Head of caudate nucleus (tissue), 42 donors: ENCODE results near the gene JAG2.
"Not testable (repeated sequence)": the region's sequence is repeated elsewhere in the genome, so short reads cannot be mapped to it uniquely, and the experiment has no call there.

Source experiments
- DNase-seq, 42 donors: peaks; one replicate each; pipeline versions ENCODE4 v3.0.0 to v3.0.0-alpha.2; 2020 to 2021; ENCODE audit warnings: mixed read lengths in 7 of 42
- intact Hi-C: fragments of 100-400 bp; cut with DNase I; formaldehyde crosslinking; loops from one replicate; pipeline ENCODE4 v1.15.0; 2022

JAG2 gene

DNA sequence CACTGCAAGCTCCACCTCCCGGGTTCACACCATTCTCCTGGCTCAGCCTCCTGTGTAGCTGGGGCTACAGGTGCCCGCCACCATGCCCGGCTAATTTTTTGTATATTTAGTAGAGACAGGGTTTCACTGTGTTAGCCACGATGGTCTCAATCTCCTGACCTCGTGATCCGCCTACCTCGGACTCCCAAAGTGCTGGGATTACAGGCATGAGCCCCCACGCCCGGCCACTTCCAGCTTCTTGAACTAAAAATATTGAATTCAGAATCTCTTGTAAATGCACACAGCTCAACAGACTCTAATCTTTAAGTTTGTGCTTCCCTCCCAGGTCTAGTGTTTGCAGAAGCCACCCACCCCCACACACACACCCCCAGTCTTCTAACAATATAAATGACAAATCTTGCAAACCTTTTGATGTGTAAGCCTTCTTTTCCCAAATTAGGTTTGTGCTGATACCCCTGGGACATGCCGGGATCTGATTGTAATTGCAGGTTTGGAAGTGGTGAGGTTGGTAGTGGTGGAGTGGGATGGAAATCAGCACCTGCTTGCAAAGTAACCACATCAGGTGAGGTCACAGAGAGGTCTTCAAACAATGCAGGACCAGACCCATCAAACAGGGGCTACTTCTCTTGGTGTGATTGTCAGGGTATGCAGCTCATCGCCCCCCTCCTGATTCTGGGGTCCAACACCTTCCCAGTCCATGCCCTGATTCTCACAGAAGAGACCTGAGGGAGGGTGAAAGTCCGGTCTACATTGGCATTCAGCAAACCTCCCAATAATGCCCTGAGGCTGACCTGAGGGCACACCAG is 51.9 kb downstream of the JAG2 start:
- intact Hi-C loops, result no loop called here
- peak in 23 of 42 donors; percentile 23 to 68 (median 45) for DNase-seq

GRCh38 chr14:105109243-105109642 is 59.3 kb downstream of the JAG2 start:
- intact Hi-C loops, result not testable (repeated sequence)
- peak in 1 of 42 donors; percentile 24 for DNase-seq

DNA sequence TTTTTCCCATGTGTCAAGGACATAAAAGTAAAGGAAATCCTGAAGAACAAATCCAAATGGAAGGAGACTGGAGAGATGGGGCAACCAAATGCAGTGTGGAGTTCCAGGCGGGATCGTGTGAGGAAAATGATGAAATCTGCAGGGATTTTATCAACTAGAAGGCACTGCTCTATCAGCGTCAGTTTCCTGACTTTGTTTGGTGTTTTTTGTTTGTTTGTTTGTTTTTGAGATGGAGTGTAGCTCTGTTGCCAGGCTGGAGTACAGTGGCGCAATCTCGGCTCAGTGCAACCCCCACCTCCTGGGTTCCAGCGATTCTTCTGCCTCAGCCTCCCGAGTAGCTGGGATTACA is 60.1 kb downstream of the JAG2 start:
- intact Hi-C loops, result no loop called here
- peak in 1 of 42 donors; percentile 24 for DNase-seq

- intact Hi-C loops, result no loop called here
- peak in 1 of 42 donors; percentile 18 for DNase-seq
Observed at GRCh38 chr14:105107781-105108515, 60.6 kb downstream of the JAG2 start.

- intact Hi-C loops, result no loop called here
- DNase-seq, result no peak
Observed at GRCh38 chr14:105107351-105107750, 61.2 kb downstream of the JAG2 start.

GRCh38 chr14:105105158-105105557 is 63.4 kb downstream of the JAG2 start:
- no peak for DNase-seq
- intact Hi-C loops, result no loop called here

- intact Hi-C loops, result no loop called here
- DNase-seq, result no peak
Observed at GRCh38 chr14:105102893-105103292, 65.7 kb downstream of the JAG2 start.

GRCh38 chr14:105102361-105102870 is 66.2 kb downstream of the JAG2 start:
- no peak for DNase-seq
- intact Hi-C loops, result no loop called here

DNA sequence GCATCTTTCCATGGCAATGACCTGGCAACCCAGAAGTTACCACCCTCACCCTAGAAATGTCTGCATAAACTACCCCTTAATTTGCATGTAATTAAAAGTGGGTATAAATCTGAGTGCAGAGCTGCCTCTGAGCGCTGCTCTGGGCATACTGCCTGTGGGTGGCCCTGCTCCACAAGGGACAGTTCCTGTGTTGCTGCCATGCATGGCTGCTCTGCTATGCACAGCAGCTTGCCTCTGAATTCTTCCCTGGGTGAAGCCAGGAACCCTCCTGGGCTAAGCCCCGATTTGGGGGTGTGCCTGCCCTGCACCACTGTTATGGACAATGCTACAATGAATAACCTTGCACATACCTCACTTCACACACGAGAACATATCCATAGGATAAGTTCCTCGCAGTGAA is 67.7 kb downstream of the JAG2 start:
- no peak for DNase-seq
- intact Hi-C loops, result no loop called here

GRCh38 chr14:105099778-105100177 is 68.8 kb downstream of the JAG2 start:
- intact Hi-C loops, result loop anchor here (10.0 kb wide), 1 partner anchor 185 kb away; no protein-coding TSS in a partner anchor
- DNase-seq, result no peak

DNA sequence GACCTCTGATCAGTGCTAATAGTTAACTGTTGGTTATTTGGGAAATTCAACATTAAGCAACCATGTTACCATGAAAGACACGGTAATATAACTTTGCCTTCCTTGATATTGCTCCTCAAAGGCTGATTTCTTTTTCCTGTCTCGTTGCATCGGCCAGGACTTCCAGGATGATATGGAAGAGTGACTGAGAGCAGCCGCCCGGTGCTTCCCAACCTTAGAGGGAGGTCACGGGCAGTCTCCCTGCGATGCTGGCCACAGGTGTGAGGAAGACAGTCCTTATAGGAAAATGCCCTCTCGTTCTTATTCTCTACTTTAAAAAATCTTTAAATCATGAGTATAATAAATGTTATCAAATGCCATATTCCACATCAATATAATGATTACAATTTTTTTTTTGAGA is 70.3 kb downstream of the JAG2 start:
- DNase-seq, result no peak
- intact Hi-C loops, result loop anchor here (10.0 kb wide), 1 partner anchor 186 kb away; no protein-coding TSS in a partner anchor

- DNase-seq, result no peak
Observed at GRCh38 chr14:105097794-105098127, 70.8 kb downstream of the JAG2 start.

GRCh38 chr14:105096206-105096875 is 72.2 kb downstream of the JAG2 start:
- intact Hi-C loops, result loop anchor here (10.0 kb wide), 1 partner anchor 188 kb away; no protein-coding TSS in a partner anchor
- DNase-seq, result no peak

More at GRCh38 chr14:105097794-105098127, 70.8 kb downstream of the JAG2 start:
- intact Hi-C loops, result loop anchor here (10.0 kb wide), 1 partner anchor 187 kb away; no protein-coding TSS in a partner anchor

GRCh38 chr14:105095236-105095805 is 73.3 kb downstream of the JAG2 start:
- DNase-seq, result no peak
- intact Hi-C loops, result loop anchor here (10.0 kb wide), 1 partner anchor 189 kb away; no protein-coding TSS in a partner anchor

- intact Hi-C loops, result loop anchor here (5.0 to 10.0 kb wide), 2 partner anchors 73 to 190 kb away; partner anchors contain the start of gene JAG2
- peak in 2 of 42 donors; percentile 15 to 29 for DNase-seq
Observed at GRCh38 chr14:105094193-105094907, 74.2 kb downstream of the JAG2 start.

- intact Hi-C loops, result loop anchor here (5.0 to 10.0 kb wide), 2 partner anchors 74 to 191 kb away; partner anchors contain the start of gene JAG2
Observed at GRCh38 chr14:105093431-105094192, 75.0 kb downstream of the JAG2 start.

DNA sequence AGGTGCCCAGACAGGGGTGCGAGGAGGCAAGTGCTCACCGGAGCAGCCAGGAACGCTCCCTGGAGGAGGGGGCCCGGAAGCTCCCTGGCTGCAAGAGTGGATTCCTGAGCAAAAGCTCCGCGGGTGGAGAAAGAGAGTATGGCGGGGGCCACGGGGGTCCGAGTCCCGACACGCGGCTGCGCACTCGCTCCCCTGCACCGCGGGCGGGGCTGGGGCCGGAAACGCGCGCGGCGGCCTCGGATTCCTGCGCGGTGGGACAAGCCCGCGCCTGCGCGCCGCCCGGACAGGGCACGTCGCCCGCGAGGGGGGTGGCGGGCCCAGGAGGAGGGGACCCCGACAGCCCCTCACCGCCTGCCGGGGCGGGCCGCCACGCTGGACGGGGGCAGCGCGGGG is 75.5 kb downstream of the JAG2 start:
- intact Hi-C loops, result loop anchor here (5.0 to 10.0 kb wide), 2 partner anchors 74 to 192 kb away; partner anchors contain the start of gene JAG2
- peak in 25 of 42 donors; percentile 17 to 70 (median 51) for DNase-seq

More at GRCh38 chr14:105093431-105094192, 75.0 kb downstream of the JAG2 start:
- DNase-seq, result peak in 18 of 42 donors; percentile 20 to 66 (median 45)
